HCT116 (cell line): ENCODE results near the gene BRD7. TPM values are rescaled to one million over a fixed set of nuclear protein-coding genes. Genes with fewer than 3 reads are reported as not detected.

Experiments used
- ATAC-seq: fragments of 200-7000 bp; cut with Tn5 transposase; 2 replicates; pipeline ENCODE4 v1.9.1; 2020; ENCODE audit warnings: mild to moderate bottlenecking, moderate library complexity
- BruUV-seq: library from RNA; stranded (reverse); fragments of 400-500 nt; replicated peaks from 2 replicates; lab custom pipeline; 2021; lab: Mats Ljungman, UMichigan
- CTCF ChIA-PET: fragments of 300-600 bp; sonication (Branson Sonifier 250); formaldehyde crosslinking; loops from one replicate; lab custom pipeline; 2021; ENCODE audit warnings: antibody characterized with exemption; lab: Charles Lee
- POLR2A ChIA-PET: fragments of 300-600, 350-600 bp; sonication (Branson Sonifier 250); formaldehyde crosslinking; loops from one replicate; lab custom pipeline; 2021; ENCODE audit warnings: antibody characterized with exemption; lab: Charles Lee
- RAD21 ChIA-PET, 2 experiments: fragments of 300-600 bp; sonication (Branson Sonifier 250); formaldehyde crosslinking; loops; one replicate each; lab custom pipeline; 2023; ENCODE audit warnings: low total read pairs in 2 of 2; ENCODE audit not compliant: uncharacterized antibody in 2 of 2, unreplicated experiment in 2 of 2, low non-redundant PET in 1 of 2; lab: Charles Lee
- DNase-seq: peaks from one replicate; pipeline ENCODE4 v3.0.0-alpha.2; 2010; ENCODE audit warnings: low read depth, low spot score
- H2AFZ ChIP-seq: fragments of 200-600 bp; shearing (Covaris generic), sonication (generic); 2 replicates; pipeline ENCODE4 v1.6.1; 2017; ENCODE audit warnings: low read depth, mixed run types, mixed read lengths, antibody characterized with exemption, low read length; ENCODE audit not compliant: poor library complexity, severe bottlenecking
- H3K27ac ChIP-seq: 2 replicates; pipeline ENCODE4 v1.5.1; 2012; ENCODE audit warnings: low read depth, low read length
- H3K27me3 ChIP-seq: fragments of 200-600 bp; sonication (generic); 2 replicates; pipeline ENCODE4 v1.6.1; 2016; ENCODE audit warnings: mixed run types, low read length, mixed read lengths; ENCODE audit not compliant: insufficient read depth
- H3K36me3 ChIP-seq, 2 experiments: fragments of 200-500 bp in 1 of 2; fragments of 200-600 bp in 1 of 2; sonication (Bioruptor generic) in 1 of 2; sonication (generic) in 1 of 2; 2 replicates each; pipeline versions ENCODE4 v1.5.1 to v1.6.1; 2014 to 2016; ENCODE audit warnings: low read length in 2 of 2, inconsistent platforms in 1 of 2, mixed read lengths in 1 of 2, mixed run types in 1 of 2; ENCODE audit not compliant: insufficient read depth in 2 of 2, control insufficient read depth in 1 of 2
- H3K4me1 ChIP-seq, 2 experiments: fragments of 200-600 bp in 1 of 2; sonication (generic) in 1 of 2; 2 replicates each; pipeline versions ENCODE4 v1.5.1 to v1.6.1; 2012 to 2017; ENCODE audit warnings: low read length in 2 of 2, inconsistent platforms in 1 of 2, mild to moderate bottlenecking in 1 of 2, mixed read lengths in 1 of 2, mixed run types in 1 of 2, moderate library complexity in 1 of 2; ENCODE audit not compliant: insufficient read depth in 2 of 2, control insufficient read depth in 1 of 2
- H3K4me2 ChIP-seq: fragments of 200-600 bp; sonication (generic); 2 replicates; pipeline ENCODE4 v1.6.1; 2017; ENCODE audit warnings: mixed run types, low read length, mixed read lengths
- H3K4me3 ChIP-seq, 2 experiments: fragments of 200-600 bp in 1 of 2; sonication (generic) in 1 of 2; replicated peaks in 1 of 2; 2 replicates each; pipeline ENCODE4 v1.5.1; 2011 to 2016; ENCODE audit warnings: low read length in 2 of 2, control low read depth in 1 of 2, low read depth in 1 of 2, mild to moderate bottlenecking in 1 of 2, mixed read lengths in 1 of 2, mixed run types in 1 of 2
- H3K79me2 ChIP-seq: fragments of 200-600 bp; sonication (generic); 2 replicates; pipeline ENCODE4 v1.6.1; 2017; ENCODE audit warnings: mild to moderate bottlenecking, mixed run types, low read length, moderate library complexity, mixed read lengths; ENCODE audit not compliant: insufficient read depth
- H3K9ac ChIP-seq: fragments of 200-600 bp; sonication (generic); 2 replicates; pipeline ENCODE4 v1.6.1; 2016; ENCODE audit warnings: low read length, mixed read lengths
- H3K9me2 ChIP-seq: fragments of 200-600 bp; sonication (generic), shearing (Covaris generic); 2 replicates; pipeline ENCODE4 v1.6.1; 2017; ENCODE audit warnings: mixed run types, mild to moderate bottlenecking, moderate library complexity; ENCODE audit not compliant: insufficient read depth
- H3K9me3 ChIP-seq, 2 experiments: fragments of 200-500 bp in 1 of 2; fragments of 200-600 bp in 1 of 2; sonication (Bioruptor generic) in 1 of 2; sonication (generic) in 1 of 2; 2 replicates each; pipeline ENCODE4 v1.6.1; 2014 to 2017; ENCODE audit warnings: low read length in 2 of 2, mixed read lengths in 2 of 2, inconsistent platforms in 1 of 2, low read depth in 1 of 2, mild to moderate bottlenecking in 1 of 2, mixed run types in 1 of 2, moderate library complexity in 1 of 2; ENCODE audit not compliant: control insufficient read depth in 1 of 2, insufficient read depth in 1 of 2
- H4K20me1 ChIP-seq: fragments of 200-600 bp; sonication (generic), shearing (Covaris generic); 2 replicates; pipeline ENCODE4 v1.6.1; 2017; ENCODE audit warnings: mixed run types, mild to moderate bottlenecking, moderate library complexity; ENCODE audit not compliant: insufficient read depth
- EGR1 ChIP-seq: IDR thresholded peaks from 2 replicates; pipeline ENCODE4 v1.6.1; 2012; ENCODE audit warnings: low read depth
- EZH2 ChIP-seq: fragments of 200-600 bp; sonication (generic); IDR thresholded peaks from 2 replicates; pipeline ENCODE4 v1.6.1; 2017; ENCODE audit warnings: antibody characterized with exemption, mixed run types
- EZH2phosphoT487 ChIP-seq: fragments of 200-600 bp; IDR thresholded peaks from 2 replicates; pipeline ENCODE4 v1.6.1; 2018; ENCODE audit warnings: antibody characterized with exemption, borderline replicate concordance
- FOSL1 ChIP-seq: IDR thresholded peaks from 2 replicates; pipeline ENCODE4 v1.6.1; 2012; ENCODE audit warnings: low read depth
- YY1 ChIP-seq: IDR thresholded peaks from 2 replicates; pipeline ENCODE4 v1.6.1; 2011; ENCODE audit warnings: low read length, low read depth, moderate library complexity, mild to moderate bottlenecking; ENCODE audit not compliant: insufficient replicate concordance; ENCODE audit errors: extremely low read depth
- ZFX ChIP-seq: fragments of 450-650 bp; IDR thresholded peaks from 2 replicates; pipeline ENCODE4 v1.6.1; 2017
- intact Hi-C: fragments of 100-400 bp; cut with micrococcal nuclease; formaldehyde crosslinking; loops from 2 replicates; pipeline ENCODE4 v1.10.0; 2022
- total RNA-seq: library from RNA; stranded (reverse); gene quantifications from one replicate; pipeline ENCODE4 v1.2.1, GENCODE V29; 2021; ENCODE audit not compliant: unreplicated experiment
- TF ChIP-seq, protein P1 (sequence below): IDR thresholded peaks from 2 replicates; pipeline ENCODE4 v1.6.1; 2012; ENCODE audit warnings: low read depth
- TF ChIP-seq, protein P2 (sequence below): IDR thresholded peaks from 2 replicates; pipeline ENCODE4 v1.6.1; 2012
- TF ChIP-seq, protein P3 (sequence below), 3 experiments: fragments of 200-600 bp in 1 of 3; sonication (generic) in 1 of 3; IDR thresholded peaks in 2 of 3; conservative IDR thresholded peaks in 1 of 3; 2 replicates each; pipeline ENCODE4 v1.5.1; 2012 to 2017; ENCODE audit warnings: low read depth in 2 of 3, low read length in 2 of 3, antibody characterized with exemption in 1 of 3, borderline replicate concordance in 1 of 3, control low read depth in 1 of 3, mild to moderate bottlenecking in 1 of 3, mixed read lengths in 1 of 3, mixed run types in 1 of 3, moderate library complexity in 1 of 3; ENCODE audit not compliant: insufficient read depth in 1 of 3

Gene BRD7
- total RNA-seq, 1 experiment from 2014 or later = 85.4 TPM

DNA sequence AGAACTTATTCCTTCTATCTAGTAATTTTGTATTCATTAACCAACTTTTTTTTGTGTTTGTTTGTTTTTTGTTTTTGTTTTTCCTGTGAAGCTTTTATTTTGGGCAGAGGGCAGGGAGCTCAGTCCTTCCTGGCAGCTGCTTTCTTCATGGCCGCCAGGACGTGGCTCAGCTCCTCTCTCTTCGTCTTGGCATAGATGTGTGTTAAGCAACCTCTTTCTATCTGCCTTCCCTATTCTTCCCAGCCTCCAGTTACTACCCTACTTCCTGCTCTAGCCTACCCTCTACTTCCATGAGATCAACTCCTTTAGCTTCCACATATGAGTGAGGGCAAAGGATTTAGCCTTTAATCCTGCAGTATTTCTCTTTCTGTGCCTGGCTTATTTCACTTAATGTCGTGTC, 8.2 kb upstream of the BRD7 start:
- Histone ChIP-seq H3K4me3 (no peak overlapping the region), H3K4me2 (no peak overlapping the region), H3K4me1 (peaks cover 3 to 22% of the 10 kb centered on the region in 2 experiments; a peak in 3 of 4 replicates), H3K9me3 (no peaks in the 10 kb centered on the region), H3K79me2 (no peaks in the 10 kb centered on the region), H3K27me3 (no peaks in the 10 kb centered on the region), H2AFZ (no peak overlapping the region), H3K27ac (no peak overlapping the region), H3K9ac (no peak overlapping the region), H3K36me3 (no peaks in the 10 kb centered on the region), H4K20me1 (no peaks in the 10 kb centered on the region), H3K9me2 (no peaks in the 10 kb centered on the region)
- BruUV-seq = no TSS peak
- RAD21 ChIA-PET = no interaction called here
- POLR2A ChIA-PET = no interaction called here
- CTCF ChIA-PET = interaction anchor here (1.8 kb wide), 1 partner anchor 429 kb away, joined by 9 read pairs; no protein-coding TSS in a partner anchor
- no peak for TF ChIP-seq EGR1
- TF ChIP-seq ZFX = no peak
- no peak for TF ChIP-seq EZH2phosphoT487
- TF ChIP-seq YY1 = no peak
- TF ChIP-seq, protein P1, sequence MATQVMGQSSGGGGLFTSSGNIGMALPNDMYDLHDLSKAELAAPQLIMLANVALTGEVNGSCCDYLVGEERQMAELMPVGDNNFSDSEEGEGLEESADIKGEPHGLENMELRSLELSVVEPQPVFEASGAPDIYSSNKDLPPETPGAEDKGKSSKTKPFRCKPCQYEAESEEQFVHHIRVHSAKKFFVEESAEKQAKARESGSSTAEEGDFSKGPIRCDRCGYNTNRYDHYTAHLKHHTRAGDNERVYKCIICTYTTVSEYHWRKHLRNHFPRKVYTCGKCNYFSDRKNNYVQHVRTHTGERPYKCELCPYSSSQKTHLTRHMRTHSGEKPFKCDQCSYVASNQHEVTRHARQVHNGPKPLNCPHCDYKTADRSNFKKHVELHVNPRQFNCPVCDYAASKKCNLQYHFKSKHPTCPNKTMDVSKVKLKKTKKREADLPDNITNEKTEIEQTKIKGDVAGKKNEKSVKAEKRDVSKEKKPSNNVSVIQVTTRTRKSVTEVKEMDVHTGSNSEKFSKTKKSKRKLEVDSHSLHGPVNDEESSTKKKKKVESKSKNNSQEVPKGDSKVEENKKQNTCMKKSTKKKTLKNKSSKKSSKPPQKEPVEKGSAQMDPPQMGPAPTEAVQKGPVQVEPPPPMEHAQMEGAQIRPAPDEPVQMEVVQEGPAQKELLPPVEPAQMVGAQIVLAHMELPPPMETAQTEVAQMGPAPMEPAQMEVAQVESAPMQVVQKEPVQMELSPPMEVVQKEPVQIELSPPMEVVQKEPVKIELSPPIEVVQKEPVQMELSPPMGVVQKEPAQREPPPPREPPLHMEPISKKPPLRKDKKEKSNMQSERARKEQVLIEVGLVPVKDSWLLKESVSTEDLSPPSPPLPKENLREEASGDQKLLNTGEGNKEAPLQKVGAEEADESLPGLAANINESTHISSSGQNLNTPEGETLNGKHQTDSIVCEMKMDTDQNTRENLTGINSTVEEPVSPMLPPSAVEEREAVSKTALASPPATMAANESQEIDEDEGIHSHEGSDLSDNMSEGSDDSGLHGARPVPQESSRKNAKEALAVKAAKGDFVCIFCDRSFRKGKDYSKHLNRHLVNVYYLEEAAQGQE = no peak
- TF ChIP-seq EZH2 = no peak
- no peak for TF ChIP-seq FOSL1
- TF ChIP-seq, protein P2, sequence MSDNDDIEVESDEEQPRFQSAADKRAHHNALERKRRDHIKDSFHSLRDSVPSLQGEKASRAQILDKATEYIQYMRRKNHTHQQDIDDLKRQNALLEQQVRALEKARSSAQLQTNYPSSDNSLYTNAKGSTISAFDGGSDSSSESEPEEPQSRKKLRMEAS = no peak
- TF ChIP-seq, protein P3, sequence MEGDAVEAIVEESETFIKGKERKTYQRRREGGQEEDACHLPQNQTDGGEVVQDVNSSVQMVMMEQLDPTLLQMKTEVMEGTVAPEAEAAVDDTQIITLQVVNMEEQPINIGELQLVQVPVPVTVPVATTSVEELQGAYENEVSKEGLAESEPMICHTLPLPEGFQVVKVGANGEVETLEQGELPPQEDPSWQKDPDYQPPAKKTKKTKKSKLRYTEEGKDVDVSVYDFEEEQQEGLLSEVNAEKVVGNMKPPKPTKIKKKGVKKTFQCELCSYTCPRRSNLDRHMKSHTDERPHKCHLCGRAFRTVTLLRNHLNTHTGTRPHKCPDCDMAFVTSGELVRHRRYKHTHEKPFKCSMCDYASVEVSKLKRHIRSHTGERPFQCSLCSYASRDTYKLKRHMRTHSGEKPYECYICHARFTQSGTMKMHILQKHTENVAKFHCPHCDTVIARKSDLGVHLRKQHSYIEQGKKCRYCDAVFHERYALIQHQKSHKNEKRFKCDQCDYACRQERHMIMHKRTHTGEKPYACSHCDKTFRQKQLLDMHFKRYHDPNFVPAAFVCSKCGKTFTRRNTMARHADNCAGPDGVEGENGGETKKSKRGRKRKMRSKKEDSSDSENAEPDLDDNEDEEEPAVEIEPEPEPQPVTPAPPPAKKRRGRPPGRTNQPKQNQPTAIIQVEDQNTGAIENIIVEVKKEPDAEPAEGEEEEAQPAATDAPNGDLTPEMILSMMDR (IDR thresholded peaks at IDR 0.05 in 2 of 3, conservative IDR thresholded peaks at IDR 0.05 in 1 of 3; ENCODE audit: borderline replicate concordance in 1 of 3, insufficient read depth in 1 of 3, low read depth in 2 of 3, low read length in 2 of 3) = no peak
- DNase-seq (no peak), ATAC-seq (no peak)
- intact Hi-C loops = loop anchor here (10.0 kb wide), 1 partner anchor 168 kb away; the partner anchor contains the start of gene NKD1
